Ovary (tissue), 3 donors: ENCODE measurements around the gene VIPR2.

Source experiments
- CTCF ChIP-seq, 3 donors: fragments of 450-650 bp in 2 of 3; fragments of 200-600 bp in 1 of 3; IDR thresholded peaks; one replicate each; pipeline versions ENCODE4 v1.5.1 to v1.8.0; 2016 to 2022; ENCODE audit warnings: antibody characterized with exemption in 3 of 3, mild to moderate bottlenecking in 1 of 3
- EP300 ChIP-seq: sonication (generic); formaldehyde crosslinking; IDR thresholded peaks from one replicate; pipeline ENCODE4 v1.6.1; 2017; ENCODE audit warnings: antibody characterized with exemption
- donor health status: DM: no; HTN: no; CAD: no.

GRCh38 chr7:158987691-158988090, 157.0 kb downstream of the VIPR2 start:
- no peak for TF ChIP-seq CTCF (IDR thresholded peaks at IDR 0.05)
- TF ChIP-seq EP300, result no peak
